Panc1 (cell line): ENCODE data around the gene SENP1. TPM values are rescaled to one million over a fixed set of nuclear protein-coding genes. Genes with fewer than 3 reads are reported as not detected.

Experiments
- ATAC-seq: fragments of 200-7000 bp; cut with Tn5 transposase; 2 replicates; pipeline ENCODE4 v1.9.1; 2020; ENCODE audit warnings: mild to moderate bottlenecking, moderate library complexity
- BruUV-seq: library from RNA; stranded (reverse); fragments of 400-500 nt; replicated peaks from 2 replicates; lab custom pipeline; 2021; lab: Mats Ljungman, UMichigan
- CTCF ChIA-PET: fragments of 300-600 bp; sonication (Branson Sonifier 250); formaldehyde crosslinking; loops from one replicate; lab custom pipeline; 2022; ENCODE audit warnings: antibody characterized with exemption; lab: Charles Lee
- POLR2A ChIA-PET: fragments of 300-600 bp; sonication (Branson Sonifier 250); formaldehyde crosslinking; loops from one replicate; lab custom pipeline; 2022; ENCODE audit warnings: antibody characterized with exemption; lab: Charles Lee
- DNase-seq: peaks from one replicate; pipeline ENCODE4 v3.0.0-alpha.2; 2010; ENCODE audit warnings: low read depth, low spot score
- H3K27ac ChIP-seq: 2 replicates; pipeline ENCODE4 v1.5.1; 2011; ENCODE audit warnings: mild to moderate bottlenecking, low read length, inconsistent platforms
- H3K27me3 ChIP-seq: fragments of 200-500 bp; sonication (Bioruptor generic); 2 replicates; pipeline ENCODE4 v1.6.0; 2014; ENCODE audit warnings: low read length, inconsistent platforms; ENCODE audit not compliant: control insufficient read depth, insufficient read depth
- H3K36me3 ChIP-seq: fragments of 200-500 bp; sonication (Bioruptor generic); 2 replicates; pipeline ENCODE4 v1.5.1; 2014; ENCODE audit warnings: inconsistent platforms, mild to moderate bottlenecking, low read length, moderate library complexity; ENCODE audit not compliant: control insufficient read depth, insufficient read depth
- H3K4me1 ChIP-seq: 2 replicates; pipeline ENCODE4 v1.5.1; 2011; ENCODE audit warnings: inconsistent platforms, mild to moderate bottlenecking, low read length, moderate library complexity; ENCODE audit not compliant: control insufficient read depth, insufficient read depth
- H3K4me3 ChIP-seq, 2 experiments: 2 replicates each; pipeline ENCODE4 v1.5.1; 2011 to 2012; ENCODE audit warnings: low read depth in 2 of 2, low read length in 2 of 2, mild to moderate bottlenecking in 2 of 2, inconsistent platforms in 1 of 2, moderate library complexity in 1 of 2
- H3K9me3 ChIP-seq: fragments of 200-500 bp; sonication (Bioruptor generic); 2 replicates; pipeline ENCODE4 v1.5.1; 2014; ENCODE audit warnings: low read depth, mild to moderate bottlenecking, inconsistent platforms, low read length, moderate library complexity; ENCODE audit not compliant: control insufficient read depth, insufficient read depth
- POLR2AphosphoS5 ChIP-seq: IDR thresholded peaks from 2 replicates; pipeline ENCODE4 v1.6.1; 2012; ENCODE audit warnings: mild to moderate bottlenecking, low read depth, low read length, moderate library complexity
- SIN3A ChIP-seq: IDR thresholded peaks from 2 replicates; pipeline ENCODE4 v1.6.1; 2012; ENCODE audit warnings: low read depth, mild to moderate bottlenecking, low read length, moderate library complexity, borderline replicate concordance; ENCODE audit not compliant: insufficient read depth
- TCF7L2 ChIP-seq: IDR thresholded peaks from 2 replicates; pipeline ENCODE4 v1.6.1; 2011; ENCODE audit warnings: mild to moderate bottlenecking, low read depth, low read length, inconsistent platforms
- in situ Hi-C: cut with HindIII; loops from 2 replicates; pipeline ENCODE4 v1.10.0; 2016; ENCODE audit warnings: low sequenced_read_pairs, low pct_unique_long_range_greater_than_20kb
- intact Hi-C: fragments of 100-400 bp; cut with micrococcal nuclease; formaldehyde crosslinking; loops from one replicate; pipeline ENCODE4 v1.10.0; 2022; ENCODE audit not compliant: unreplicated experiment
- total RNA-seq: library from RNA; stranded (reverse); gene quantifications from one replicate; pipeline ENCODE4 v1.2.1, GENCODE V29; 2021; ENCODE audit not compliant: unreplicated experiment
- TF ChIP-seq, protein P1 (sequence below): fragments of 450-650 bp; IDR thresholded peaks from 2 replicates; pipeline ENCODE4 v1.5.1; 2017; ENCODE audit warnings: mild to moderate bottlenecking
- TF ChIP-seq, protein P2 (sequence below), 2 experiments: IDR thresholded peaks; 2 replicates each; pipeline ENCODE4 v1.6.1; 2011 to 2012; ENCODE audit warnings: low read depth in 2 of 2, control low read depth in 1 of 2, low read length in 1 of 2, mild to moderate bottlenecking in 1 of 2, moderate library complexity in 1 of 2; ENCODE audit not compliant: insufficient read depth in 1 of 2

SENP1 gene
- total RNA-seq, 1 experiment from 2014 or later = 35.2 TPM

DNA sequence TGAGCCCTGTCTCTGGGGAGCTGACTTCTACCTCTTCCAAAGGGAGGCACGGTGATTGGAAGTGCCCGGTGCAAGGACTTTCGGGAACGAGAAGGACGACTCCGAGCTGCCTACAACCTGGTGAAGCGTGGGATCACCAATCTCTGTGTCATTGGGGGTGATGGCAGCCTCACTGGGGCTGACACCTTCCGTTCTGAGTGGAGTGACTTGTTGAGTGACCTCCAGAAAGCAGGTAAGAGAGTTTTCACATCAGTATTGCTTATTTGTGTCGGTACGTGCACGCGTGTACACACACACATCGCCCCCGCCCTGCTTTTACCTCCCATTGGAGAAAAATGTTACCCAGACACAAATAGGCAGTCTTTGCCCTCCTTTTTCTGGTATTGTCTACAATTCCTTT lies 26.9 kb upstream of the SENP1 start:
- in situ Hi-C loops = no loop called here

DNA sequence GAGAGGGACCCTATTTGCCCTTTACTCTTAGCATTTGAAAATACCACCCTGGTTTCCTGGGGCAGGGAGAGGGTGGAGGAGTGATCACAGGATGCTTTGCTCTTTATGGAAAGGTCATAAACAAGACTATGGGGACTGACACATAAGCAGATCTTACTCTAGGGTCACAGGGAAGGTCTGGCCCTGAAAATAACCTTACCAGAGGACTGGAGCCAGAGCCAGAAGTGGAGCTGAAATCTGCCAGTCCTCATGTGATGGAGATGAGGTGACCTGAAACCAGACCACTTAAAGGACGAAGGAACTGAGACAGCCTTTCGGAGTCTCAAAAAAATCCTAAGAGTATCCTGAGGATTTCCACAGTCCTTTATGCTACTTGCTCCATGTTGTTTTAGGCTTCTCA lies 25.6 kb upstream of the SENP1 start:
- DNase-seq (no peak), ATAC-seq (no peak)
- intact Hi-C loops (no loop called here), in situ Hi-C loops (no loop called here)
- no peaks in the 10 kb centered on the region for H3K4me1 ChIP-seq
- TF ChIP-seq SIN3A (no peak), TCF7L2 (no peak), POLR2AphosphoS5 (no peak)
- TF ChIP-seq, protein P1, sequence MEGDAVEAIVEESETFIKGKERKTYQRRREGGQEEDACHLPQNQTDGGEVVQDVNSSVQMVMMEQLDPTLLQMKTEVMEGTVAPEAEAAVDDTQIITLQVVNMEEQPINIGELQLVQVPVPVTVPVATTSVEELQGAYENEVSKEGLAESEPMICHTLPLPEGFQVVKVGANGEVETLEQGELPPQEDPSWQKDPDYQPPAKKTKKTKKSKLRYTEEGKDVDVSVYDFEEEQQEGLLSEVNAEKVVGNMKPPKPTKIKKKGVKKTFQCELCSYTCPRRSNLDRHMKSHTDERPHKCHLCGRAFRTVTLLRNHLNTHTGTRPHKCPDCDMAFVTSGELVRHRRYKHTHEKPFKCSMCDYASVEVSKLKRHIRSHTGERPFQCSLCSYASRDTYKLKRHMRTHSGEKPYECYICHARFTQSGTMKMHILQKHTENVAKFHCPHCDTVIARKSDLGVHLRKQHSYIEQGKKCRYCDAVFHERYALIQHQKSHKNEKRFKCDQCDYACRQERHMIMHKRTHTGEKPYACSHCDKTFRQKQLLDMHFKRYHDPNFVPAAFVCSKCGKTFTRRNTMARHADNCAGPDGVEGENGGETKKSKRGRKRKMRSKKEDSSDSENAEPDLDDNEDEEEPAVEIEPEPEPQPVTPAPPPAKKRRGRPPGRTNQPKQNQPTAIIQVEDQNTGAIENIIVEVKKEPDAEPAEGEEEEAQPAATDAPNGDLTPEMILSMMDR = no peak
- TF ChIP-seq, protein P2, sequence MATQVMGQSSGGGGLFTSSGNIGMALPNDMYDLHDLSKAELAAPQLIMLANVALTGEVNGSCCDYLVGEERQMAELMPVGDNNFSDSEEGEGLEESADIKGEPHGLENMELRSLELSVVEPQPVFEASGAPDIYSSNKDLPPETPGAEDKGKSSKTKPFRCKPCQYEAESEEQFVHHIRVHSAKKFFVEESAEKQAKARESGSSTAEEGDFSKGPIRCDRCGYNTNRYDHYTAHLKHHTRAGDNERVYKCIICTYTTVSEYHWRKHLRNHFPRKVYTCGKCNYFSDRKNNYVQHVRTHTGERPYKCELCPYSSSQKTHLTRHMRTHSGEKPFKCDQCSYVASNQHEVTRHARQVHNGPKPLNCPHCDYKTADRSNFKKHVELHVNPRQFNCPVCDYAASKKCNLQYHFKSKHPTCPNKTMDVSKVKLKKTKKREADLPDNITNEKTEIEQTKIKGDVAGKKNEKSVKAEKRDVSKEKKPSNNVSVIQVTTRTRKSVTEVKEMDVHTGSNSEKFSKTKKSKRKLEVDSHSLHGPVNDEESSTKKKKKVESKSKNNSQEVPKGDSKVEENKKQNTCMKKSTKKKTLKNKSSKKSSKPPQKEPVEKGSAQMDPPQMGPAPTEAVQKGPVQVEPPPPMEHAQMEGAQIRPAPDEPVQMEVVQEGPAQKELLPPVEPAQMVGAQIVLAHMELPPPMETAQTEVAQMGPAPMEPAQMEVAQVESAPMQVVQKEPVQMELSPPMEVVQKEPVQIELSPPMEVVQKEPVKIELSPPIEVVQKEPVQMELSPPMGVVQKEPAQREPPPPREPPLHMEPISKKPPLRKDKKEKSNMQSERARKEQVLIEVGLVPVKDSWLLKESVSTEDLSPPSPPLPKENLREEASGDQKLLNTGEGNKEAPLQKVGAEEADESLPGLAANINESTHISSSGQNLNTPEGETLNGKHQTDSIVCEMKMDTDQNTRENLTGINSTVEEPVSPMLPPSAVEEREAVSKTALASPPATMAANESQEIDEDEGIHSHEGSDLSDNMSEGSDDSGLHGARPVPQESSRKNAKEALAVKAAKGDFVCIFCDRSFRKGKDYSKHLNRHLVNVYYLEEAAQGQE (IDR thresholded peaks at IDR 0.05; ENCODE audit: insufficient read depth in 1 of 2, low read depth in 2 of 2, low read length in 1 of 2) = no peak
- H3K9me3 ChIP-seq = no peaks in the 10 kb centered on the region
- no peak overlapping the region for H3K27ac ChIP-seq
- ChIA-PET POLR2A (no interaction called here), CTCF (no interaction called here)
- H3K4me3 ChIP-seq = no peak overlapping the region
- BruUV-seq = no TSS peak
- H3K27me3 ChIP-seq = no peaks in the 10 kb centered on the region
- peaks cover 7% of the 10 kb centered on the region for H3K36me3 ChIP-seq

More for the DNA sequence above, 26.9 kb upstream of the SENP1 start:
- ATAC-seq (no peak), DNase-seq (no peak)
- no TSS peak for BruUV-seq
- ChIA-PET POLR2A (no interaction called here), CTCF (no interaction called here)
- Histone ChIP-seq H3K27me3 (no peaks in the 10 kb centered on the region), H3K4me3 (no peak overlapping the region), H3K27ac (no peak overlapping the region), H3K36me3 (peaks cover 8% of the 10 kb centered on the region), H3K4me1 (no peaks in the 10 kb centered on the region), H3K9me3 (no peaks in the 10 kb centered on the region)
- TF ChIP-seq SIN3A = no peak
- TF ChIP-seq TCF7L2 = no peak
- TF ChIP-seq, protein P2 (IDR thresholded peaks at IDR 0.05; ENCODE audit: insufficient read depth in 1 of 2, low read depth in 2 of 2, low read length in 1 of 2) = no peak
- TF ChIP-seq, protein P1 = no peak
- TF ChIP-seq POLR2AphosphoS5 = no peak
- intact Hi-C loops = no loop called here
